H1 (cell line): ENCODE measurements around the gene TRAIP. TPM values are rescaled to one million over a fixed set of nuclear protein-coding genes. Genes with fewer than 3 reads are reported as not detected.

Experiments used
- CTCF ChIA-PET: fragments of 300-600 bp; sonication (Branson Sonifier 250); formaldehyde crosslinking; loops from one replicate; lab custom pipeline; 2021; ENCODE audit not compliant: partially characterized antibody; lab: Charles Lee
- POLR2A ChIA-PET: fragments of 300-600 bp; sonication (Branson Sonifier 250); formaldehyde crosslinking; loops from one replicate; lab custom pipeline; 2021; ENCODE audit warnings: inconsistent platforms; ENCODE audit not compliant: partially characterized antibody; lab: Charles Lee
- DNase-seq, 2 experiments: peaks; one replicate each; pipeline versions ENCODE4 v3.0.0 to v3.0.0-alpha.2; 2010 to 2022; ENCODE audit warnings: low spot score in 2 of 2, low read depth in 1 of 2, mixed read lengths in 1 of 2
- FAIRE-seq: peaks from 2 replicates; lab custom pipeline; 2011; peaks lifted over from hg19 to GRCh38; lab: Jason Lieb, UNC
- H2AFZ ChIP-seq: 2 replicates; pipeline ENCODE4 v1.8.1; 2012; ENCODE audit warnings: low read length, inconsistent platforms
- H2AK5ac ChIP-seq: 2 replicates; pipeline ENCODE4 v1.6.1; 2013; ENCODE audit warnings: low read depth, low read length
- H2BK120ac ChIP-seq: replicated peaks from 2 replicates; pipeline ENCODE3; 2013; ENCODE audit warnings: low read depth, low read length, inconsistent platforms
- H2BK12ac ChIP-seq: 2 replicates; pipeline ENCODE4 v1.6.1; 2013; ENCODE audit warnings: low read depth, low read length
- H2BK15ac ChIP-seq: 2 replicates; pipeline ENCODE4 v1.6.1; 2013; ENCODE audit warnings: low read length
- H2BK20ac ChIP-seq: 2 replicates; pipeline ENCODE4 v1.6.1; 2013; ENCODE audit warnings: low read length
- H2BK5ac ChIP-seq: 2 replicates; pipeline ENCODE4 v1.6.1; 2013; ENCODE audit warnings: low read depth, low read length
- H3K14ac ChIP-seq: 2 replicates; pipeline ENCODE4 v1.6.1; 2013; ENCODE audit warnings: inconsistent platforms; ENCODE audit not compliant: insufficient read length
- H3K18ac ChIP-seq: 2 replicates; pipeline ENCODE4 v1.6.1; 2013; ENCODE audit warnings: low read length; ENCODE audit errors: extremely low read depth
- H3K23ac ChIP-seq: 2 replicates; pipeline ENCODE4 v1.6.1; 2013; ENCODE audit warnings: inconsistent platforms; ENCODE audit not compliant: insufficient read length
- H3K23me2 ChIP-seq: 2 replicates; pipeline ENCODE4 v1.6.1; 2013; ENCODE audit warnings: low read depth, low read length
- H3K27ac ChIP-seq: 2 replicates; pipeline ENCODE4 v1.6.1; 2011; ENCODE audit warnings: low read depth, low read length, inconsistent platforms
- H3K27me3 ChIP-seq, 4 experiments: replicated peaks in 1 of 4; 1 replicate in 1 of 4; 2 replicates in 3 of 4; pipeline versions ENCODE4 v1.6.1 to v1.8.1; 2011 to 2013; ENCODE audit warnings: low read length in 3 of 4, mild to moderate bottlenecking in 3 of 4, inconsistent platforms in 2 of 4, mixed read lengths in 2 of 4, moderate library complexity in 1 of 4; ENCODE audit not compliant: control insufficient read depth in 3 of 4, insufficient read depth in 3 of 4; ENCODE audit errors: extremely low read depth in 1 of 4
- H3K36me3 ChIP-seq, 4 experiments: 2 replicates each; pipeline versions ENCODE4 v1.6.1 to v1.8.1; 2011 to 2013; ENCODE audit warnings: mild to moderate bottlenecking in 4 of 4, low read length in 3 of 4, moderate library complexity in 2 of 4, control low read depth in 1 of 4, inconsistent platforms in 1 of 4; ENCODE audit not compliant: insufficient read depth in 4 of 4, control insufficient read depth in 2 of 4
- H3K4ac ChIP-seq: replicated peaks from 2 replicates; pipeline ENCODE3; 2013; ENCODE audit warnings: low read length, low read depth, mixed read lengths, inconsistent platforms; ENCODE audit not compliant: insufficient read length
- H3K4me1 ChIP-seq, 4 experiments: replicated peaks in 1 of 4; 1 replicate in 1 of 4; 2 replicates in 3 of 4; pipeline versions ENCODE4 v1.6.1 to v1.8.1; 2011 to 2013; ENCODE audit warnings: low read length in 3 of 4, inconsistent platforms in 2 of 4, mixed read lengths in 1 of 4; ENCODE audit not compliant: insufficient read depth in 4 of 4, control insufficient read depth in 3 of 4
- H3K4me2 ChIP-seq, 2 experiments: 2 replicates each; pipeline versions ENCODE4 v1.6.1 to v1.8.1; 2011 to 2013; ENCODE audit warnings: low read depth in 2 of 2, low read length in 2 of 2, control low read depth in 1 of 2, inconsistent platforms in 1 of 2, mild to moderate bottlenecking in 1 of 2; ENCODE audit not compliant: insufficient read depth in 1 of 2
- H3K4me3 ChIP-seq, 4 experiments: fragments of 200-600, 300-600 bp in 1 of 4; sonication (generic), shearing (Covaris generic), sonication (Bioruptor Twin) in 1 of 4; 2 replicates each; pipeline versions ENCODE4 v1.5.1 to v1.8.1; 2011 to 2016; ENCODE audit warnings: low read length in 4 of 4, low read depth in 3 of 4, control low read depth in 2 of 4, inconsistent platforms in 2 of 4, mild to moderate bottlenecking in 2 of 4, mixed read lengths in 1 of 4, moderate library complexity in 1 of 4; ENCODE audit not compliant: insufficient read depth in 2 of 4; ENCODE audit errors: extremely low read depth in 1 of 4
- H3K56ac ChIP-seq: replicated peaks from 2 replicates; pipeline ENCODE3; 2013; ENCODE audit warnings: low read depth, mild to moderate bottlenecking, mixed read lengths, low read length, inconsistent platforms; ENCODE audit not compliant: insufficient read length
- H3K79me1 ChIP-seq: 2 replicates; pipeline ENCODE4 v1.6.1; 2013; ENCODE audit warnings: low read depth, low read length, control low read depth
- H3K79me2 ChIP-seq, 2 experiments: 2 replicates each; pipeline versions ENCODE4 v1.6.1 to v1.8.1; 2012 to 2013; ENCODE audit warnings: low read length in 2 of 2, mild to moderate bottlenecking in 2 of 2, inconsistent platforms in 1 of 2; ENCODE audit not compliant: insufficient read depth in 2 of 2, control insufficient read depth in 1 of 2
- H3K9ac ChIP-seq, 4 experiments: replicated peaks in 1 of 4; 1 replicate in 1 of 4; 2 replicates in 3 of 4; pipeline versions ENCODE4 v1.6.1 to v1.8.1; 2011 to 2013; ENCODE audit warnings: low read depth in 3 of 4, low read length in 3 of 4, control low read depth in 2 of 4, mild to moderate bottlenecking in 2 of 4, moderate library complexity in 2 of 4, inconsistent platforms in 1 of 4; ENCODE audit errors: extremely low read depth in 1 of 4
- H3K9me3 ChIP-seq, 2 experiments: 2 replicates each; pipeline versions ENCODE4 v1.6.1 to v1.8.1; 2012 to 2013; ENCODE audit warnings: mild to moderate bottlenecking in 2 of 2, moderate library complexity in 2 of 2, control low read depth in 1 of 2, inconsistent platforms in 1 of 2, low read depth in 1 of 2, low read length in 1 of 2, mixed read lengths in 1 of 2; ENCODE audit not compliant: insufficient read depth in 2 of 2
- H4K20me1 ChIP-seq, 2 experiments: replicated peaks in 1 of 2; 2 replicates each; pipeline versions ENCODE3 to v1.8.1; 2011 to 2013; ENCODE audit warnings: inconsistent platforms in 2 of 2, low read length in 2 of 2, mild to moderate bottlenecking in 1 of 2; ENCODE audit not compliant: insufficient read depth in 2 of 2, control insufficient read depth in 1 of 2
- H4K5ac ChIP-seq: 2 replicates; pipeline ENCODE4 v1.6.1; 2013; ENCODE audit warnings: low read length, low read depth, mixed read lengths, inconsistent platforms; ENCODE audit not compliant: insufficient read length
- H4K8ac ChIP-seq: 2 replicates; pipeline ENCODE4 v1.8.0; 2013; ENCODE audit warnings: mild to moderate bottlenecking, moderate library complexity, low read length, inconsistent platforms; ENCODE audit not compliant: insufficient read depth; ENCODE audit errors: extremely low read depth
- H4K91ac ChIP-seq: replicated peaks from 2 replicates; pipeline ENCODE3; 2013; ENCODE audit warnings: low read length, mixed read lengths, inconsistent platforms; ENCODE audit not compliant: insufficient read length
- MAX ChIP-seq: IDR thresholded peaks from 2 replicates; pipeline ENCODE4 v1.6.1; 2012; ENCODE audit warnings: inconsistent platforms
- RNF2 ChIP-seq: fragments of 200-900, 300-1000 bp; sonication (generic); IDR thresholded peaks from 2 replicates; pipeline ENCODE4 v1.7.1; 2016; ENCODE audit warnings: borderline replicate concordance, low read depth, mild to moderate bottlenecking, antibody characterized with exemption, low read length; ENCODE audit not compliant: poor library complexity, severe bottlenecking; ENCODE audit errors: missing control alignments
- WGBS, 2 experiments: shearing (Covaris generic) in 1 of 2; methylation state at CpG; one replicate each; pipeline versions ENCODE4 v1.1.6 to v1.1.7; 2013 to 2015; ENCODE audit warnings: low lambda C conversion rate in 2 of 2, mixed read lengths in 2 of 2, inconsistent platforms in 1 of 2, low coverage in 1 of 2, missing lambda C conversion rate in 1 of 2; ENCODE audit not compliant: insufficient replicate concordance in 2 of 2, insufficient coverage in 1 of 2, insufficient read length in 1 of 2; ENCODE audit errors: extremely low coverage in 1 of 2, missing lambda C conversion rate in 1 of 2; 5-methylcytosine and 5-hydroxymethylcytosine counted together
- polyA plus RNA-seq, 7 experiments: library from polyadenylated mRNA; depleted of rRNA in 3 of 7; stranded (reverse) in 5 of 7; unstranded in 2 of 7; fragments of >200 nt in 5 of 7; fragments of 200-250 nt in 2 of 7; gene quantifications; 1 replicate in 5 of 7; 2 replicates in 1 of 7; 4 replicates in 1 of 7; pipeline versions ENCODE4 v1.2.1 to v1.2.3, GENCODE V29; 2011 to 2013; ENCODE audit warnings: missing spikeins in 2 of 7, mixed read lengths in 2 of 7
- total RNA-seq: library from RNA; stranded (reverse); fragmentation: NEBNext Ultra II Directional; extraction: Animal tissue kit (Norgen Biotek cat#: 25700); gene quantifications from 2 replicates; pipeline ENCODE4 v1.2.1, GENCODE V29; 2021

The TRAIP gene
- total and polyA plus RNA-seq, 2 of the 8 experiments (the other 6 are each of a cell fraction or from before 2014, with no cell fraction given): 27.7 to 28.1 TPM

- no peaks in the 10 kb centered on the region for H3K79me2 ChIP-seq
- H3K27ac ChIP-seq: no peak overlapping the region
- no peak overlapping the region for H3K9ac ChIP-seq
- H2BK120ac ChIP-seq: no peak overlapping the region
- H3K56ac ChIP-seq: no peak overlapping the region
- peaks cover 2 to 3% of the 10 kb centered on the region in 2 experiments for H4K20me1 ChIP-seq
- no peak overlapping the region for H2AK5ac ChIP-seq
- peaks cover 10 to 32% (median 25%) of the 10 kb centered on the region in 4 experiments; a peak in 6 of 8 replicates for H3K36me3 ChIP-seq
- no peak overlapping the region for H2BK15ac ChIP-seq
- no peak overlapping the region for H2AFZ ChIP-seq
- ChIA-PET POLR2A (interaction anchor here (1.3 kb wide), 1 partner anchor 28 kb away, joined by 3 read pairs; the partner anchor contains the start of gene INKA1), CTCF (interaction anchor here (0.9 to 15.2 kb wide), 5 partner anchors 8 to 74 kb away, joined by 4 to 306 read pairs (median 10); partner anchors contain the start of gene MST1R)
- WGBS, 2 experiments: 78% methylated on average over 3 of the region's 3 CpGs; no CpG with 5 or more reads in 1 of the 2 experiments
- H3K79me1 ChIP-seq: no peaks in the 10 kb centered on the region
- FAIRE-seq (no peak), DNase-seq (no peak)
- H4K5ac ChIP-seq: no peak overlapping the region
- no peaks in the 10 kb centered on the region for H3K27me3 ChIP-seq
- no peak overlapping the region for H4K8ac ChIP-seq
- H3K4me3 ChIP-seq: no peak overlapping the region
- no peak overlapping the region for H3K23ac ChIP-seq
- no peak overlapping the region for H3K14ac ChIP-seq
- H2BK5ac ChIP-seq: no peak overlapping the region
- no peak overlapping the region for H3K18ac ChIP-seq
- TF ChIP-seq MAX (no peak), RNF2 (no peak)
- H3K9me3 ChIP-seq: no peaks in the 10 kb centered on the region
- H3K23me2 ChIP-seq: no peaks in the 10 kb centered on the region
- no peak overlapping the region for H3K4me2 ChIP-seq
- H4K91ac ChIP-seq: no peak overlapping the region
- no peak overlapping the region for H2BK12ac ChIP-seq
- no peak overlapping the region for H2BK20ac ChIP-seq
- no peak overlapping the region for H3K4ac ChIP-seq
- H3K4me1 ChIP-seq: no peaks in the 10 kb centered on the region
Observed at GRCh38 chr3:49831341-49831740, 25.0 kb downstream of the TRAIP start.
